Measurements from ENCODE around the gene TEX9. TPM values are rescaled to one million over a fixed set of nuclear protein-coding genes. Genes with fewer than 3 reads are reported as not detected.
A peak's percentile ranks its signal among the peaks of the same experiment; 100 is the strongest.

Gene TEX9
- total RNA-seq, 1 experiment from 2014 or later = 8.4 TPM

GRCh38 chr15:56323435-56323834 is 41.8 kb upstream of the TEX9 start:
- WGBS (ENCODE audit: extremely low coverage, insufficient read length, low lambda C conversion rate) = no CpG with 5 or more reads among the region's 1 CpG
- Histone ChIP-seq H3K18ac (ENCODE audit: insufficient read length, low read depth, low read length) (no peak overlapping the region), H3K23me2 (ENCODE audit: insufficient read length, low read depth, low read length, poor library complexity, severe bottlenecking) (no peaks in the 10 kb centered on the region), H2AFZ (ENCODE audit: low read length) (no peak overlapping the region), H2BK20ac (ENCODE audit: low read depth, low read length, poor library complexity, severe bottlenecking) (no peak overlapping the region), H4K5ac (ENCODE audit: insufficient read length, low read depth, low read length) (no peak overlapping the region), H3K79me2 (ENCODE audit: insufficient read depth, low read length) (no peaks in the 10 kb centered on the region), H2BK120ac (ENCODE audit: low read depth, low read length, poor library complexity, severe bottlenecking) (no peak overlapping the region), H4K20me1 (ENCODE audit: control insufficient read depth, insufficient read depth, insufficient read length) (no peaks in the 10 kb centered on the region), H4K91ac (ENCODE audit: insufficient read length, low read depth, low read length) (no peak overlapping the region), H3K79me1 (ENCODE audit: insufficient read depth, low read depth, low read length, poor library complexity, severe bottlenecking) (no peaks in the 10 kb centered on the region), H3K9ac (ENCODE audit: extremely low read depth, insufficient read length, low read length) (no peak overlapping the region), H3K27me3 (ENCODE audit: insufficient read depth, low read length) (no peaks in the 10 kb centered on the region), H3K27ac (ENCODE audit: insufficient read length, low read depth, low read length) (no peak overlapping the region), H3K4me1 (ENCODE audit: insufficient read depth, low read length) (no peaks in the 10 kb centered on the region), H2BK15ac (ENCODE audit: low read depth, low read length) (no peak overlapping the region), H3K14ac (ENCODE audit: insufficient read depth, low read length) (no peak overlapping the region), H3T11ph (ENCODE audit: low read length) (no peak overlapping the region), H2BK12ac (ENCODE audit: insufficient read length, low read depth, low read length) (no peak overlapping the region), H2AK5ac (ENCODE audit: insufficient read length, low read length) (no peak overlapping the region), H4K8ac (replicated peaks; ENCODE audit: insufficient read length, low read depth, low read length) (no peak overlapping the region), H3K4me2 (ENCODE audit: insufficient read depth, insufficient read length, low read length) (no peak overlapping the region), H3K56ac (ENCODE audit: insufficient read length, low read depth, low read length) (no peak overlapping the region), H3K23ac (ENCODE audit: insufficient read length, low read depth, low read length) (no peak overlapping the region), H3K4ac (ENCODE audit: low read depth, low read length) (no peak overlapping the region), H2BK5ac (ENCODE audit: insufficient read length, low read length) (no peak overlapping the region), H3K9me3 (ENCODE audit: control insufficient read depth, low read depth, low read length) (no peaks in the 10 kb centered on the region)
- H3K4me1 Mint-ChIP-seq = peaks cover 3 to 6% of the 10 kb centered on the region in 2 experiments; a peak in 2 of 4 replicates
- peaks cover 3% of the 10 kb centered on the region for H3K27me3 Mint-ChIP-seq (ENCODE audit: low read depth)
- TF ChIP-seq CTCF (conservative IDR thresholded peaks at IDR 0.05) = no peak
- no peak overlapping the region for H3K4me3 Mint-ChIP-seq
- H3K9me3 Mint-ChIP-seq = peaks cover under 1 to 2% of the 10 kb centered on the region in 2 experiments; a peak in 2 of 5 replicates
- peaks cover 0 to 3% (median 0%) of the 10 kb centered on the region in 3 experiments; a peak in 2 of 7 replicates for H3K36me3 Mint-ChIP-seq (ENCODE audit: insufficient read depth in 1 of 3, low read depth in 3 of 3)
- peak overlapping the region in 1 of 3 experiments; percentile 10; a peak in 1 of 7 replicates for H3K27ac Mint-ChIP-seq
- DNase-seq = no peak
